Left colon (tissue), 2 donors: ENCODE measurements around the gene GDF11. TPM values are rescaled to one million over a fixed set of nuclear protein-coding genes. Genes with fewer than 3 reads are reported as not detected.
A peak's percentile ranks its signal among the peaks of the same experiment; 100 is the strongest.
"Not testable (repeated sequence)": the region's sequence is repeated elsewhere in the genome, so short reads cannot be mapped to it uniquely, and the experiment has no call there.

Source experiments
- ATAC-seq: fragments of 200-7000 bp; cut with Tn5 transposase; one replicate; pipeline ENCODE4 v1.9.1; 2020; ENCODE audit warnings: mild to moderate bottlenecking, moderate library complexity
- DNase-seq, 2 donors: peaks; one replicate each; pipeline ENCODE4 v3.0.0-alpha.2; 2020
- intact Hi-C, 2 donors: fragments of 100-400 bp; cut with DNase I in 1 of 2; cut with micrococcal nuclease in 1 of 2; formaldehyde crosslinking; loops; one replicate each; pipeline versions ENCODE4 v1.11.2 to v1.14.0; 2022; cut with DNase I, micrococcal nuclease
- total RNA-seq, 2 donors: library from RNA; stranded (reverse); fragmentation: NEBNext Ultra II Directional; extraction: Animal tissue kit (Norgen Biotek cat#: 25700); gene quantifications; one replicate each; pipeline ENCODE4 v1.2.1, GENCODE V29; 2021
- donor health status: DM: no; HTN: no; CAD: no.
- donor health status: DM: yes; HTN: yes; CAD: no.

Gene GDF11
- total RNA-seq, 2 donors from 2014 or later: 1.5 to 2.7 TPM

DNA sequence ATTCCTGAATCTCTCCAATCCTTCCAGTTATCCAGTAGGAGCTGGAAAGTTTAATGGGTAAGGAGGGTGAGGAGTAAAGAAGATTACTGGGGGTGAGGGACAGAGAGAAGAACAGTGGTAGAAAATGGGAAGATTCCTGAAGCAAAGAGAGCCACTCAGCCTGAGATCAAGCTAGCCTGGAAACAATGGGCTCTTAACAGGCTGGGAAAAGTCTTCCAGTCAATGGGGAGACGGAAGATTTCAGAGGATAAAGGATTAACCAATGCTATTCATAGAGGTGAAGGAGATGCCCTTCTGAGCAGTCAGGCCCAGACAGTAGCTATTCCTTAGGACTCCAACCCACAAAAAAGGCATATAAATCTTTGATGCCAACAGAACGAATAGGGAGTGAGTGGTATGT lies 14.8 kb downstream of the GDF11 start:
- no peak for DNase-seq
- no peak for ATAC-seq
- intact Hi-C loops: no loop called here

DNA sequence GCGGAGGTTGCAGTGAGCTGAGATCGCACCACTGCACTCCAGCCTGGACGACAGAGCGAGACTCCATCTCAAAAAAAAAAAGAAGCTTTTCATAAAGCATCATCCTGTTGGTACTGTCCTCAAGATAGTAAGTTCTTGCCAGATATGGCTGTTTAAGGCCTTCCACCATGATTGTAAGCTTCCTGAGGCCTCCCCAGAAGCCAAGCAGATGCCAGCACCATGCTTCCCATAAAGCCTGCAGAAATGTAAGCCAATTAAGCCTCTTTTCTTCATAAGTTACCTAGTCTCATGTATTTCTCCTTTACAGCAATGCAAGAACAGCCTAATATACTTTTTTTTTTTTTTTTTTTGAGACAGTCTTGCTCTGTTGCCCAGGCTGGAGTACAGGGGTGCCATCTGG lies 15.7 kb downstream of the GDF11 start:
- DNase-seq, intact Hi-C loops, ATAC-seq: not testable (repeated sequence)

DNA sequence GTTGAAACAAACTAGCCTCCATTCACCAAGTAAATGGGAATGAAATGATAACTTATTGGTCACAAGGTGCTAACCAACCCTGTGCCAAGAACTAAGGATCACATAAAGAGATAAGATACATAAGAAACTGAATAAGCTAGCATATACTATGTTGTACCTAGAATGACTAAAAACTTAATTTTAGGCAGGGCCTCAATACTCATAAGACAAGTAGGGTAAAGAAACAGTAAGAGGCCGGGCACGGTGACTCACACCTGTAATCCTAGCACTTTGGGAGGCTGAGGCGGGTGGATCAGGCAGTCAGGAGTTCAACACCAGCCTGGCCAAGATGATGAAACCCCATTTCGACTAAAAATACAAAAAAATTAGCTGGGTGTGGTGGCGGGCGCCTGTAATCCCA lies 17.7 kb downstream of the GDF11 start:
- DNase-seq (no peak), ATAC-seq (no peak)
- intact Hi-C loops: no loop called here

DNA sequence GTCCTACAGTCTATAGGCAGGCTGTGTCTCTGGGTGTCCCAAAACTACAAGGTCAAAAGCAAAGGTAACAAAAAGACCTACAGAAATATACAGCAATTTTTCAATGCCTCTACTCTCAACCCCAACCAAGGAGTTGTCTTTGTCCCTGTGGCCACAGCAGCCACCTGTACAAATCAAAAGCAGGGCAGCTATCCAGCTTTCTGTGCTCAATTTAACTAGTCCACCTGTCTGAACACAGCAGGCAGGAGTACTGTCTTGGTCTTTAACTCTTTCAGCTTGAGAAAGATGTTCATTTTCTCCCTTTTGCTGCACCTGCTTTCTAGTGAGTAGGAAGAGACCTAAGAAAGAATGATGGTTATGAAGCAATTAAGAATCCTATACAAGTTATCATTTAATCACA lies 19.7 kb downstream of the GDF11 start:
- DNase-seq: no peak
- intact Hi-C loops: no loop called here
- ATAC-seq: no peak

DNA sequence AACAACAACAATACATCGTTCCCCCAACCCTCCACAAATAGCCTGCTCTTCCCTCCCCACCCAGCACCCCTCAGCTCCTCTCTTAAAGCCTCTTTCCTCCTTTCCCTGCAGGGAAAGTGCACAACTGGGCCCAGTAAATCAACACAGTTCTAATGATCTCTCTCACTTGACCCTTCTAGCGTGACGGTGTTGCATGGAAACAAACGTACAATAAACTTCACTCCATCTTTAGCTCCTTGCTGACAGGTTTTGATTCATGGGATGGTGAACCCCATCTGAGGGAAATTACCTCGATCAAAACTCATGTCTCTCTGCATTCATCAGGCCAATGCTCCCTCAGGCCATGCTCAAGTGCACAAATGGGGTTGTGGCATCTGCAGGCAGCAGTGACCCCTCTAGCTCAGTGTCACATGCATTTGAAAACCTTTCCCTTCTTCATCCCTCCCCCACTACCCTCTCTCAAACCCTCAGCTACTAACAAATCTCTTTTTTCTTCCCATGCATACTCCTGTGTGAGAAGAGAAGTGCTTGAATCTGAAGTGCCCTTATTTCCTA lies 22.9 kb downstream of the GDF11 start:
- DNase-seq: no peak
- ATAC-seq: no peak
- intact Hi-C loops: no loop called here

DNA sequence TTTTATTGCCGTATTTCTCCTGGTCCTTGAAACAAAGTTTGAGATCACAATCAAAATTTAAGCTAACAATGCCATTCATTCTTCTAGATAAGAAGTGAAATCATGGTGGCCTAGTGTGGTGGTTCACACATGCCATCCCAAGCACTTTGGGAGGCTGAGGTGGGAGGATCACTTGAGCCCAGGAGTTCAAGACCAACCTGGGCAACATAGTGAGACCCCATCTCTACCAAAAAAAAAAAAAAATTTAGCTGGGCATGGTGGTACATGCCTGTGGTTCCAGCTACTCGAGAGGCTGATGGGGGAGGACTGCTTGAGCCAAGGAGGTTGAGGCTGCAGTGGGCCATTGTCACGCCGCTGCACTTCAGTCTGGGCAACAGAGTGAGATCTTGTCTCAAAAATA lies 24.2 kb downstream of the GDF11 start:
- ATAC-seq: no peak
- intact Hi-C loops: no loop called here
- no peak for DNase-seq

DNA sequence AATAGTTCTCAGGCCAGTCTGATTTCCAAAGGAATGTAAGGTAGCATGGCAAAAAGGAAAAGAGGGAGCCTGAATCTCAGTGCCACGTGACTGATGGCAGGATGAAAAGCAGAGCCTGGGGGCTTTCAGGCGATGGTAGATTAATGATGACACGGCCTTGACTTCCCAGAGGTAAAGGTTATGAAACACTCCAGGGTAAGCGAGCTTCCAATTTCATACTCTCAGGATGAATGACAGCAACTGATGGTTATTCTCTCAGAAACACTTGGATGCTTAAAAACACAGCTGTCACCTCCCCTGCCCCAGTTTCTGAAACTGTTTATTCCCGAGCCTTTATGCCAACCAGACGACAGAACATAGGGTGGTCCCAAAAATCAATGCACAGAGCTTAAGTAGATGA lies 28.8 kb downstream of the GDF11 start:
- intact Hi-C loops: no loop called here
- no peak for ATAC-seq
- DNase-seq: no peak

DNA sequence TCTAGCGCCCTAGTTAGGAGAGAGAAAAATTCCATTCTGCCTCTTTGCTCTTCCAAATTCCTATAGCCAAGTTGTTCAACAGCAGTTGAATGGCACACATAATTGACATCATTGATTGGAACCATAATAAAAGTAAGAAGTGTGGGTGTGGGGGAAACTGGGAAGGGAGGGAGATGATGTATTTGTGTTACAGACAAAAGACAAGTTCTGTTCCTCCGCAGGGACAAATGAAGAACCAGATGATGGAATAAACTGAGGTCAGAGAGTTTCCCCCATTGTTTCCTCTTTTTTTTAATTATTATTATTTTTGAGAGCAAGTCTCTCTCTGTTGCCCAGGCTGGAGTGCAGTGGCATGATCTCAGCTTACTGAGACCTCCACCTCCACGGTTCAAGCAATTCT lies 34.9 kb downstream of the GDF11 start:
- DNase-seq (no peak), ATAC-seq (no peak)
- intact Hi-C loops: no loop called here

DNA sequence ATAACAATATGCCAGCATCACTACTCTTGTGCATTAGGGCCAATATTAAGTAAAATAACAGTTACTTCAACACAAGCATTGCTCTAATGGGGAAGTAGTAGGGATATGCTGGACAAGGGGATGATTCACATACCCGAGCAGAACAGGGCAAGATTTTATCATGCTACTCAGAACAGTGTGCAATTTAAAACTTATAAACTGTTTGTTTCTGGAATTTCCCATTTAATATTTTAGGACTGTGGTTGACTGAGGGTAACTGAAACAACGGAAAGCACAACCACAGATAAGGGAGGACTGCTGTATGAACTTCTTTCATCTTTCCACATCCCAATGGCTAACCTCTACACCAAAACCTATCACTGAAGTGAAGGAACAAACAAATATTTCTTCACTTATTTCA lies 37.8 kb downstream of the GDF11 start:
- intact Hi-C loops: no loop called here
- no peak for DNase-seq
- no peak for ATAC-seq

DNA sequence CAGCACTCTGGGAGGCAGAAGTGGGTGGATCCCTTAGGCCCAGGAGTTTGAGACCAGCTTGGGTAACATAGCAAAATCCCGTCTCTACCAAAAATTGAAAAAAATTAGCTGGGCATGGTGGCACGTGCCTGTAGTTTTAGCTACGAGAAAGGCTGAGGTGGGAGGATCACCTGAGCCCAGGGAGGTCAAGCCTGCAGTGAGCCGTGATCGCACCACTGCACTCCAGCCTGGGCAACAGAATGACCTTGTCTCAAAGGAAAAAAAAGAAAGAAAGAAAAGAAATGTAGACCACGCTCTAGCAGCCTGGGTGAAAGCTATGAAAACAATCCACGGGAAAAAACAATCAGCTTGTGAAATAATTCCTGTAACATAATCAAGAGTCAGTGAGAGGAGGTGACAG lies 45.6 kb downstream of the GDF11 start:
- intact Hi-C loops: no loop called here
- ATAC-seq (no peak), DNase-seq (no peak)

DNA sequence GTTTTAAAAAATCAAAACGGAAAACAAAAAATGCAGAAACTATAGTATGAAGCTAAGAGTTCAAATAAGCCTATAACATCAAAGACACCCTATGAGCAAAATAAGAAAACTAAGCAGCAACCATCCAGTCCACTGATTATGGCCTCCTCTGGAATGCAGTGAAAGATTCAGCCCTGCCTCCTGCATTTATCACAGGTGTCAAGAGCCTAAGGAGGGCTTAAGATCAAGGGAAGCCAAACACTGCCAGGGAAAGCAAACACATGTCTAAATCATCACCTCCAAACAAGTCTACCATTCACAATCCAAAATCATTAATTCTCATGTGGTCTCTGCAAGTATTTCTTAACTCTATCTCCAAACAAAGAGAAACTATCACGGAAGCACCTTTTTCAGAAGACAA lies 46.2 kb downstream of the GDF11 start:
- ATAC-seq (no peak), DNase-seq (no peak)
- intact Hi-C loops: no loop called here

DNA sequence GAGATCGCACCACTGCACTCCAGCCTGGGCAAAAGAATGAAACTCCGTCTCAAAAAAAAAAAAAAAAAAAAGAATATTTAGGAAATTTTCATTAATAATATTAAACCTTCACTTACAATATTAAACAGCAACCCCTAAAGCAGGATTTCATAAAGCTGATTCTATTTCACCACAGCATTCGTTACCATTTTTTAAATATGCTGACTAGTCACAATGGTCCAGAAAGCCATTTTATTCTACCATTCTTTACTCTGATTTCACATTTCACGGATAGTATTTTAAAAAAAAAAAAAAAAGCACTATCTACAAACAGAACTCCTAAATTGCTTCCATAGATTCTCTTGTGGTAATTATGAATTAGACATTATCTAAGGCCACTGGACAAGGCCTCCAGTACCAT lies 47.0 kb downstream of the GDF11 start:
- intact Hi-C loops: no loop called here
- ATAC-seq (no peak), DNase-seq (no peak)

DNA sequence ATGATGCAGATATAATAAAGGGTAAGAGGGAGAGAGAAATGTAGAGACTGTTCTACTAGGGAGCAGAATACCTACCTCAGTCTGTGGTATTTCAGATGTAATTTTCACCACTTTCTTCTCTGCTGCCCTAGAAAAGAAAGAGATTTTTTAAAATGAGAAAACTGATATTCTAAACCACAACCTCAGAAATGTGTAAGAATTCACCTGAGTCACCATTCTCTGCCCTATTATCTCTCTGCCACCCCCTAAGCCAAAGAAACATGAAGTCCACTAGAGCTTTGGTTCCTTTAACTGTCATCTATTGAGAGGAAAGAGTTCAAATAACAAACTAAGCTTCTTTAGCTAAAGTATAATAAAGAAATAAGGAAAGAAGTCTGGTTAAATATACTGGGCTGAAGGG lies 53.0 kb downstream of the GDF11 start:
- DNase-seq (no peak), ATAC-seq (no peak)
- intact Hi-C loops: no loop called here

DNA sequence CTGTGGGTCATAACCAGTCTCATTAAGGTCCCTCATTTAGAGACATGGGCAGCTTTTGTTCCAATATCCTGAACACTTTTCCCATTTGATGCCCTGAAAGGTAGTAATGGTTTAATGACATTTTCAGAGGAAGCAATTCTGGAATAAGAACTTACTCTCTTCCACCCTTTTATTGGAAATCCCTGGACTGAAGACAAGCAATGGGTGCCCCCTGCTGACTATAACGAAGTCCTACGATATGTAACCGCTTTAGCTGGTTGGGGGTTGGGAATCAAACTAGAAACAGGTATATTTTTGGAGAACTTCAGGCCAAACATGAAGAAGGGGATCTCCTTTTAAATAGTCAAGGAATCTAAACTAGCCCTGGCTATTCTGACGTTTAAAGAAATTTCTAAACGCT lies 54.1 kb downstream of the GDF11 start:
- DNase-seq: no peak
- intact Hi-C loops: no loop called here
- peak; percentile 71 for ATAC-seq

DNA sequence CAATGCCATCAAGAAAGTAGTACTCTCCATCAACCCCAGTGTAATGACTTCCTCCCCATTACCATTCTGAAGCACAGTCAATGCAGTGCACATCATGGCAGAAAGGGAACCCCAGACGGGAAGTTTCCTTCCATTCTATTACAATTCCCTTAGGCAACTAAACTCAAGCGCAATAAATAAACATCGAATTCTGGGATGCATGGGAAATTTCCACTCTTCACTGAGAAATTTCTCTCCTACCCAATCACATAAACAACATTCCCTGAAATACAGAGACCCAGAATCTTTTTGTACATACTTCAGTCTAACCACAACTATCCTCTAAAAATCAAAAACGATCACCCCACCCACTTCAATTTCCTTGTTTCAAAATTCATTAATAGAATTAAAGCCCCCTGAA lies 54.6 kb downstream of the GDF11 start:
- no peak for ATAC-seq
- DNase-seq: no peak
- intact Hi-C loops: no loop called here

Other genes with a start within 250 kb of the GDF11 start
- gene OR6C4, start 193.5 kb upstream of the GDF11 start, total RNA-seq: not detected
- gene OR2AP1, start 170.7 kb upstream of the GDF11 start, total RNA-seq: not detected
- not detected for gene OR10P1, start 106.2 kb upstream of the GDF11 start, total RNA-seq
- gene ITGA7, start 35.2 kb upstream of the GDF11 start, total RNA-seq: 10 to 100 TPM; 10.2 to 56.5 TPM
- gene BLOC1S1, start 27.1 kb upstream of the GDF11 start, total RNA-seq: 100 to 1,000 TPM; 266 to 300 TPM
- 10 to 100 TPM; 34.2 to 37.7 TPM for gene RDH5, start 22.7 kb upstream of the GDF11 start, total RNA-seq
- 1,000 to 10,000 TPM; 1,137 to 1,252 TPM for gene CD63, start 14.1 kb upstream of the GDF11 start, total RNA-seq
- gene SARNP, start 74.6 kb downstream of the GDF11 start, total RNA-seq: 10 to 100 TPM; 42.7 to 43.7 TPM
- gene ORMDL2, start 74.9 kb downstream of the GDF11 start, total RNA-seq: 10 to 100 TPM; 64.5 to 82.9 TPM
- gene DNAJC14, start 86.5 kb downstream of the GDF11 start, total RNA-seq: 10 to 100 TPM; 27.8 to 32.5 TPM
- 1 to 10 TPM; 2.8 to 6.4 TPM for gene MMP19, start 99.8 kb downstream of the GDF11 start, total RNA-seq
- 10 to 100 TPM; 41.7 to 45.0 TPM for gene PYM1, start 184.8 kb downstream of the GDF11 start, total RNA-seq
- 100 to 1,000 TPM; 108 to 114 TPM for gene DGKA, start 188.0 kb downstream of the GDF11 start, total RNA-seq
- 1 to 10 TPM; 2.0 to 5.0 TPM for gene PMEL, start 222.9 kb downstream of the GDF11 start, total RNA-seq
- gene CDK2, start 223.7 kb downstream of the GDF11 start, total RNA-seq: 10 to 100 TPM; 10.4 to 19.7 TPM
- 100 to 1,000 TPM; 149 to 169 TPM for gene RAB5B, start 231.0 kb downstream of the GDF11 start, total RNA-seq